PC-9 (cell line): ENCODE results near the gene KCNMB2.

Experiments
- CTCF ChIP-seq: fragments of 200-600 bp; sonication (generic); conservative IDR thresholded peaks from 2 replicates; pipeline ENCODE4 v1.6.1; 2017; ENCODE audit warnings: mixed run types, antibody characterized with exemption, mild to moderate bottlenecking, moderate library complexity
- EZH2 ChIP-seq: fragments of 200-600 bp; sonication (generic); IDR thresholded peaks from 2 replicates; pipeline ENCODE4 v1.8.0; 2017; ENCODE audit warnings: antibody characterized with exemption, low read depth

DNA sequence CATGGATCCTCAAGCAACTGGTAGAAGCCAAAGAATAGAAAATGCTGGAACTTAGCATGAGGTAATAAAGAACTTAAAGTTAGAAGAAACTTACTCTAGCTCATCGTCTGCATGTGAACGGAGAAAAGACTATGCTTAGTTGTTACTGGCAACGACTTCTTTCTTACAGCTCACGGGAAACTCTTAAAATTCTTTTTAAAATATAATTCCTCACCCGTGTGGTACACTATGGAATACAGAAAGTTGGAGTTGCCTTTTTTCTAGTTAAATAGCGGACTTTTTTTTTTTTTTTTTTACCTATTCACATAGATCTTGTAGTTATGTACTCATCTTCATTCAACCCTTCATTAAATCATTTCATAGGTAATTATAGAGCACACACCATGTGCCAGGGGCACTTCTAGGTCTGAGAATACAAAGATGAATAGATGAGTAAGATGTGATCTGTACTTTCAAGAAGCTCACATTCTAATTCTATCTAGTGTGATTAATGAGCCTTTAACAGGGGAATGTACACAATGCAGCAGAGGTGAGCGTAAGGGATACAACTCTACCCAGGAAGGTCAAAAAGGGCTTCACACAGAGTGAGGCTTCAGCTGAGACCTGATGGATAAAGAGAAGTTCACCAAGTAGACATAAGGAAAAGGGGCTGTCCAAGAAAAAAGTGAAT lies 18.4 kb upstream of the KCNMB2 start:
- TF ChIP-seq CTCF = no peak
- no peak for TF ChIP-seq EZH2
